GM18873 (cell line): Measurements from ENCODE around the gene THSD8.
"Not testable (repeated sequence)": the region's sequence is repeated elsewhere in the genome, so short reads cannot be mapped to it uniquely, and the experiment has no call there.

Experiments
- ATAC-seq: cut with Tn5 transposase; IDR thresholded peaks from one replicate; pipeline ENCODE4 v1.9.1; 2021; ENCODE audit warnings: mild to moderate bottlenecking, moderate library complexity, moderate number of reproducible peaks; ENCODE audit not compliant: unreplicated experiment, low FRiP score

THSD8 gene

DNA sequence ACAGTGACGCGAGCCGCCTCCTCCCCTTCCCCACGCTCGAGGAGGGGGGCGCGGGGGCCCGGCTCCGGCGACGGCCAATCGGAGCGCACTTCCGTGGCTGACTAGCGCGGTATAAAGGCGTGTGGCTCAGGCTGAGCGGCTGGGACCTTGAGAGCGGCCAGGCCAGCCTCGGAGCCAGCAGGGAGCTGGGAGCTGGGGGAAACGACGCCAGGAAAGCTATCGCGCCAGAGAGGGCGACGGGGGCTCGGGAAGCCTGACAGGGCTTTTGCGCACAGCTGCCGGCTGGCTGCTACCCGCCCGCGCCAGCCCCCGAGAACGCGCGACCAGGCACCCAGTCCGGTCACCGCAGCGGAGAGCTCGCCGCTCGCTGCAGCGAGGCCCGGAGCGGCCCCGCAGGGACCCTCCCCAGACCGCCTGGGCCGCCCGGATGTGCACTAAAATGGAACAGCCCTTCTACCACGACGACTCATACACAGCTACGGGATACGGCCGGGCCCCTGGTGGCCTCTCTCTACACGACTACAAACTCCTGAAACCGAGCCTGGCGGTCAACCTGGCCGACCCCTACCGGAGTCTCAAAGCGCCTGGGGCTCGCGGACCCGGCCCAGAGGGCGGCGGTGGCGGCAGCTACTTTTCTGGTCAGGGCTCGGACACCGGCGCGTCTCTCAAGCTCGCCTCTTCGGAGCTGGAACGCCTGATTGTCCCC, 10.4 kb upstream of the THSD8 start, which contains the start of gene JUNB:
JUNB (plus strand) TSS at position 142 of the 706 bp plus-strand sequence; CDS start at position 428, 286 bp downstream.
- peak; percentile 30 for ATAC-seq

DNA sequence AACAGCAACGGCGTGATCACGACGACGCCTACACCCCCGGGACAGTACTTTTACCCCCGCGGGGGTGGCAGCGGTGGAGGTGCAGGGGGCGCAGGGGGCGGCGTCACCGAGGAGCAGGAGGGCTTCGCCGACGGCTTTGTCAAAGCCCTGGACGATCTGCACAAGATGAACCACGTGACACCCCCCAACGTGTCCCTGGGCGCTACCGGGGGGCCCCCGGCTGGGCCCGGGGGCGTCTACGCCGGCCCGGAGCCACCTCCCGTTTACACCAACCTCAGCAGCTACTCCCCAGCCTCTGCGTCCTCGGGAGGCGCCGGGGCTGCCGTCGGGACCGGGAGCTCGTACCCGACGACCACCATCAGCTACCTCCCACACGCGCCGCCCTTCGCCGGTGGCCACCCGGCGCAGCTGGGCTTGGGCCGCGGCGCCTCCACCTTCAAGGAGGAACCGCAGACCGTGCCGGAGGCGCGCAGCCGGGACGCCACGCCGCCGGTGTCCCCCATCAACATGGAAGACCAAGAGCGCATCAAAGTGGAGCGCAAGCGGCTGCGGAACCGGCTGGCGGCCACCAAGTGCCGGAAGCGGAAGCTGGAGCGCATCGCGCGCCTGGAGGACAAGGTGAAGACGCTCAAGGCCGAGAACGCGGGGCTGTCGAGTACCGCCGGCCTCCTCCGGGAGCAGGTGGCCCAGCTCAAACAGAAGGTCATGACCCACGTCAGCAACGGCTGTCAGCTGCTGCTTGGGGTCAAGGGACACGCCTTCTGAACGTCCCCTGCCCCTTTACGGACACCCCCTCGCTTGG, 9.6 kb upstream of the THSD8 start:
- no peak for ATAC-seq

DNA sequence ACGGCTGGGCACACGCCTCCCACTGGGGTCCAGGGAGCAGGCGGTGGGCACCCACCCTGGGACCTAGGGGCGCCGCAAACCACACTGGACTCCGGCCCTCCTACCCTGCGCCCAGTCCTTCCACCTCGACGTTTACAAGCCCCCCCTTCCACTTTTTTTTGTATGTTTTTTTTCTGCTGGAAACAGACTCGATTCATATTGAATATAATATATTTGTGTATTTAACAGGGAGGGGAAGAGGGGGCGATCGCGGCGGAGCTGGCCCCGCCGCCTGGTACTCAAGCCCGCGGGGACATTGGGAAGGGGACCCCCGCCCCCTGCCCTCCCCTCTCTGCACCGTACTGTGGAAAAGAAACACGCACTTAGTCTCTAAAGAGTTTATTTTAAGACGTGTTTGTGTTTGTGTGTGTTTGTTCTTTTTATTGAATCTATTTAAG, 9.0 kb upstream of the THSD8 start:
- ATAC-seq, result no peak

DNA sequence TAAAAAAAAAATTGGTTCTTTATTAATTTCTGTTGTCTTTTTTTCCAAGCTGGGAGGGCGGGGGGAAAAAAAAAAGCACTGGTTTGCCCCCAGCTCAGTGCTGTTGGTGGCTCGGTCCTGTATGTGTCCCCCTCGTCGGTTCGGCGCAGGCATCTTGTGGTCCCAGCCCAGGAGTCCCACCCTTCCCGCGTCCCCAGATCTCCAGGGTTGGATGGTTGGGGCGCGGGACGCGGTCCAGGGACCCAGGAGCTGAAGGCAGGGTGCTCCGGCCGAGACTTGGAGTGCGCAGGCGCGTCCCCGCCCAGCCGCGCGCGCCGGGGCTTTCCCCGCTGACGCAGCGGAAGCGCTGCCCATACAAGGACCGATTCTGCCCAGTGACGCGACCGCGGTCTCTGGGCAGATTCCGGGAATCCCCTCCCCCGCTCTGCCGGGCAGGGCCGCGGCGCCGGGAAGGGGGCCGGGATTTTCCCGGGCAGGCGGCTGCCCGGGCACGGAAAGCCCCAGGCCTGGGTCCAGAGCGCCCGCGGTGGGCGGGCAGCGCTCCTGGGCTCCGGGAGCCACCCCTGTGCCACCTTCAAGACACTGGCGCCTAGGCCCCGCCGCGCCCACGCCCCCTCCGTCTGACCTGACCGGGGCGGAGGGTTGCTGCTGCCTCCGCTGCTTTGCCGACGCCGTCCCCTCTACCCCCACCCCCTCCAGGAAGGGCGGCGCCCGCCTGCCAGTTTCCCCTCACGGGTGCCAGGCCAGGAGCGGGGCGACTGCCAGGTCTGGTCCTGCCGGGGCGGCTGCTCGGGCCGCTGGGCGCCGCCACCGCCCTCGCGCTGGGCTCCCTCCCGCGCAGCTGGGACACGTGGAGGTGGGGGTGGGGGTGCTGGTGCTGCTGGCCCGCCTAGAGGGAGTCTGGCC, 8.3 kb upstream of the THSD8 start:
- ATAC-seq, result no peak

DNA sequence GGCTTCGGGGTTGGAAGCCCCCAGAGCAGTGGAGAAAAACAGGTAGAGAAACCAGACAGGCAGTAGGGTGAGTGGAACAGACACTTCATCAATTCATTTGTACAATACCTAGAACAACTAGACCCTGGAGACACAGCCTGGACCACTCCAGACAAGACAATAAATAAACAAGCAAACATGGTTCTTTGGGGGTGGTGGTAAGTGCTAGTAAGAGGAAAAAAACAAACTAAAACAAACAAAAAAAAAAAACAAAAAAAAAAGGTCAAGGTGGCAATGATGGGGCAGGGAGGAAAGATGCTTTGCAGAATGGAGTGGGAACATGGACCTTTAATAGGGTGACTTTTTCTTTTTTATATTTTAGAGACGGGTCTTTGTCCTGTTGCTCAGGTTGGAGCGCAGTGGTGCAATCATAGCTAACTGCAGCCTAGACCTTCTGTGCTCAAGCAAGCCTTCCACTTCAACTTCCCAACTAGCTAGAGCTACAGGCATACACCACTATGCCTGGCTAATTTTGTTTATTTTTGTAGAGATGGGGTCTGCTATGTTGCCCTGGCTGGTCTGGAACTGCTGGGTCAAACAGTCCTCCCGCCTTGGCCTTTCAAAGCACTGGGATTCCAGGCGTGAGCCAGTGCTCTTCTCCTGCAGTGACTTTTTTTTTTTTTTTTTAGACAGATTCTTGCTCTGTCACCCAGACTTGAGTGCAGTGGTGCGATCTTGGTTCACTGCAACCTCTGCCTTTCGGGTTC, 7.5 kb upstream of the THSD8 start:
- no peak for ATAC-seq

DNA sequence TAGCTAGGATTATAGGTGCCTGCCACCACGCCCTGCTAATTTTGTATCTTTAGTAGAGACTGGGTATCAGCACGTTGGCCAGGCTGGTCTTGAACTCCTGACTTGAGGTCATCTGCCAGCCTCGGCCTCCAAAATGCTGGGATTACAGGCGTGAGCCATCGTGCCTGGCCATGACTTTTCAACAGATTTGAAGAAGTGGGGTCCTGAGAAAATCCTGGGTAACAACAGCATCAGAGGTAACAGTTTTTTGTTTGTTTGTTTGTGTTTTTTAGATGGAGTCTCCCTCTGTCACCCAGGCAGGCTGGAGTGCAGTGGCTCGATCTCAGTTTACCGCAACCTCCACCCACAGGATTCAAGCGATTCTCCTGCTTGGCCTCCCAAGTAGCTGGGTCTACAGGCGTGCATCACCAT, 6.9 kb upstream of the THSD8 start:
- no peak for ATAC-seq

DNA sequence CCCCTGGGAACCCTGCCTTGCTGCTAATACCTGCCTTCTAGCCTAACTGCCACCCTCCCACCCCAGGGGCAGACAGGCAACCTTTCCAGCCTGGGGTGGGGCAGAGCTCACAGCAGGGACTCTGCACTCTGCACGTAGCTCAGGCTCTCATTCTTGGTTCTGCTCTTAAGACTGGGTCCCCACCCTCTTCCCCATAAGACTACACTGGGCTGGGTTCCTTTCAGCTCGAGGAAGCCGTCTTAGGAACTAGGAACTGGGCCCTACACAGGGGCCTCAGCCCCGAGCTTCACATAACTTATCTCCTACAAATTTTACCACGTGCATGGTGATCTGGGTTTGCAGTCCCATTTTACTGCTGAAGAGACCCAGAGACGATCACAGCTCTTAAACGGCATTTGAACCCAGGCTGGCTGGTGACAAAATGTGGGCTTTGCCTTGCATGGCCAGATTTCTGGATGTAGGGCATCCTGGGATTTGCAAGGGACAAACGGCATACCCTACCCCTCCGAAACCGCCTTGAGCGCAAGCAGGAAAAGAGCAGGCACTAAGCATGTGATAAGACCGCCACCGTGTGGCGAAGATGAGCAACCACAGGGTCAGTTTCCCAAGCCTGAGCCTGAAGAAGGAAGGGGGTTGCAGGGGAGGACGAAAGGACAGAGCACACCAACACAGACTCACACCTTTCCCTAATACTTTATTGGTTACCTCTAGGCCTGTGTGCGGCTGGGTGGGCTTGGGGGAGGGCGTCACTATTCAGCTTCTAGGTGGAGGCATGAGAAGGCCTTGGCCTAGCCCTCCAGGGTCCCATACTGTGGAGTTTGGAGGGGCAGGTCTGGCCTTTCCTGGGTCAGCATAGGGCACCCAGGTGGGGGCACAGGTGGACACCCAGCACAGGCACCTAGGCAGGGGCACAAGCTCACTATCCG, 5.5 kb upstream of the THSD8 start:
- no peak for ATAC-seq

DNA sequence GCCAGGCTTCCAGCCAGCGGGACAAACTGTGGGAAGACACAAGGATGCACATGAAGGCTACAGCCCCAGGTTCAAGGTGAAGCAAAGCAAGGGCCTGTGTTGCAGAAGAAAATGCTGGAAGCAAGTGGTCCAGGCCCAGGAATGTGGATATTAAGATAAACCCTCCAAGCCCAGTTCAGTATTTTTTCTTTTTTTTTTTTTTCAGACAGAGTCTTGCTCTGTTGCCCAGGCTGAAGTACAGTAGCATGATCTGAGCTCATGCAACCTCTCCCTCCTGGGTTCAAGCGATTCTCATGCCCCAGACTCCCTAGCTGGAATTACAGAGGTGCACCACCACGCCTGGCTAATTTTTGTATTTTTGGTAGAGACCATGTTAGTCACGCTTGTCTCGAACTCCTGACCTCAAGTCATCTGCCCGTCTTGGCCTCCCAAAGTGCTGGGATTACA, 4.7 kb upstream of the THSD8 start:
- ATAC-seq, result no peak

DNA sequence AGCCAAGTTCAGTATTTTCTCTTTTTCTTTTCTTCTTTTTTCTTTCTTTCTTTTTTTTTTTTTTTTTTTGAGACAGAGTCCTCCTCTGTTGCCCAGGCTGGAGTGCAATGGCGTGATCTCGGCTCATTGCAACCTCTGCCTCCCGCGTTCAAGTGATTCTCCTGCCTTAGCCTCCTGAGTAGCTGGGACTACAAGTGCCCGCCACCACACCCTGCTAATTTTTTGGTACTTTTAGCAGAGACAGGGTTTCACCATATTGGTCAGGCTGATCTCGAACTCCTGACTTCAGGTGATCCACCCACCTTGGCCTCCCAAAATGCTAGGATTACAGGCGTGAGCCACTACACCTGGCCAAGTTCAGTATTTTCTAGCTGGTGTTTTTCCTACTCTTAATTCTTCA, 4.3 kb upstream of the THSD8 start:
- ATAC-seq, result not testable (repeated sequence)

DNA sequence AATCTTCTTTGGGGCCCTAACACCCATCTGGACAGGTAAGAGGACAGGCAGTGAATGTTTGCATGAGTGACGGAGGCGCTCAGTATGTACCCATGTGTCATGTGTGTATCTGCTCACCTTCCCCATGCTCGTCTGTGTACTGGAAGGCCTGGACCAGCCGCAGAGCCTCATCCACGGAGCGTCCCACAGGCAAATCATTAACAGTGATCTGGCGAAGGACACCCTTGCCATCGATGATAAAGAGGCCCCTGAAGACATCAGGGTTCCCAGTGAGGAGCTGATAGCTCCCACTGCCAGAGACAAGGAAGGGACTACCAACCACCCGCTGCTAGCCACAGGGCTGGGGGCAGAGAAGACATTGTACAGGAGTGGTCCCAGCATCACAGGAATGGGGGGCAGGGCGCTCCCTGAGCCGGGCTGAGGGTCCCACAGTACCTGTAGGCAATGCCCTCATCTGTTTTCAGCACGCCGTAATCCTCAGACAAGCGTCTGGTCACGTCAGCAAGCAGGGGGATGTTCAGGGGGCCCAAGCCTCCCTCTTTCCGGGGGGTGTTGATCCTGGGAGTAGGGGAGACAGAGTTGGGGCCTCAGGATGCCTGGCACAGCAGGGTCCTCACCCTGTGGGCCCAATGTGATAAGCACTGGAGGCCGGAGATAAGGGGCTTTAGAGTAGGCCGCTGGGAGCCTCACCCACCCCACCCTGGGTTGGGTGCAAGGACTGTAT, 2.0 kb upstream of the THSD8 start:
- ATAC-seq, result no peak

DNA sequence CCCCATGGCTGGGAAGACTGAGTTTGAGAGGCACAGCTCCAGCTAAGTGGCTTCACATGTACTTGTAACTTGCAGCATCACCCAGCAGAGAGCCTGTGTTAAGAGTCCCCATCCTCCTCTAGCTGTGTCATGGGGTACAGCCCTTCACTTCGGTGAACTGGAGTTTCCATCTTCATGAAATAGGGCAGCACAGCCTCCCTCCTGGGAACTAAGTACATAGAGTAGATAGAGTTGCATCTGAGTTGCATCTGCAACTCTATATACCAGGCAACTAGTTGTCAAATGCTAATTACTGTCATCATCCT, 1.5 kb upstream of the THSD8 start:
- no peak for ATAC-seq

DNA sequence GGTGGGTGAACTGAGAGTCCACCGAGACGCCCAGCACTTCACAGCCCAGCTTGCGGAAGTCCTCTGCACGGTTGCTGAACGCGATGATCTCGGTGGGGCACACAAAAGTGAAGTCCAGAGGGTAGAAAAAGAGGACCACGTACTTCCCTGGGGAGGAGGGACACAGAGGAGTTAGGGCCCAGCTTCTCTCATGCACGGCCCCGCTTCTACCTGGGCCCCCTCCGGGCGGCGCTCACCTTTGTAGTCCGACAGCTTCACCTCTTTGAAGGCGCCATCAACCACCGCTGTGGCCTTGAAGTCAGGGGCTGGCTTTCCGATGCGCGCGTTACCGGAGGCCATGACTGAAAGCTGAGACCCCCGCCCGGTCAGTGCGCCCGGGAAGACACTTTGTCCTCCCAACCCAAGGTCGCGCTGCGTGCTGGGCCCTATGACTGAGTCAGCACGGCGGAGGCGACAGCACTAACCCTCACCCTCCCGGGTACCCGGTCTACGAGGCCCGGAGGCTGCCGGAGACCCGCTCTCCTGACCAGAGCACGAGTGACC, 875 bp upstream of the THSD8 start:
- no peak for ATAC-seq

DNA sequence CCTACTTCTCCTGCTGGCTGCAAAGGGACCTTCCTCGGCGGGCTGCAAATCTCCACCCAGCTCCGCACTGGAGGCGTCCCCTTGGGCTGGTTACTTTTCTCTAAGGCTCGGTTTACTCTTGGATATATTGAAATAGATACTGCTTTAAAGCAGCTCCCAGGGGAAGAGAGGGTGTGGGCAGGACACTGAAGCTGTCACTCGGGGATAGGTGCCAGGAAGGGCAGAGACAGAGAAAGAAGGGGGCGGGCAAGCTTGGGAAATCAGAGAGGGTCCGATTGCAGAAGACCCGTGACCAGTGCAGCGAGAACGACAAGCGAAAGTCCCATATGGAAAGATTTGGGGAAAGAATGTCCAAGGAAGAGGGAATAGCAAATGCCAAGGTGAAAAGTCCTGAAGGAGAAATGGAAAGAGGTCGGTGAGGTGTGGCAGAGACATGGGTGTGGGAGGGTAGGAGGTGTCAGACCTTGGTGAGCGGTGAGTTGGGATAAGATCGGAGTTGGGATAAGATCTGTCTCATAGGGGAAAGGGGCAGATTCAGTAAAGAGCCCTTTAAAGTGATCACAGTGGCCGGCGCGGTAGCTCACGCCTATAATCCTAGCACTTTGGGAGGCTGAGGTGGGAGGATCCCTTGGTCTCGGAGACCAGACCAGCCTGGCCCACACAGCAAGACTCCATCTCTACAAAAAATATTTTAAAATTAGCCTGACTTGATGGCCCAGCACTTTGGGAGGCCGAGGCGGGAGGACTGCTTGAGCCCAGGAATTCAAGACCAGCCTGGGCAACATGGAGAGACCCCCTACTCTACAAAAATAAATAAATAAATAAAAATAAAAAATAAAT, 618 bp downstream of the THSD8 start:
- no peak for ATAC-seq

DNA sequence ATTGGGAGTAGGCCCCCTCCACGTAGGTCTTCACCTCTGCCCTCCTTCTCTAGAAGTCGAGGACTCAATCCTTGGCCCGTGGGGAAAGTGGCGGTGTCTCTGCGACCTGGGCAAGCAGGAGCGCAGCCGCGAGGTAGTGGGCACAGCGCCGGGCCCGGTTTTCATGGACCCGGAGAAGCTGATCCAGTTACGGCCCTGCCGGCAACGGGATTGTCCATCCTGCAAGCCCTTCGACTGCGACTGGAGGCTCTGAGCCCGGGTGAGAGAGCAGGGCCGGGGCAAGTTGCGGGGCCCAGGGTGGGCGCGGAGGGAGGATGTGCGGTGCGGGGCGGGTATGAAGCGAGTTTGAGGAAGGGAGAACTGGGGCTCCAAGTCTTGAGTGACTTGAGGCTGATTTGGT, 2.2 kb downstream of the THSD8 start:
- no peak for ATAC-seq

DNA sequence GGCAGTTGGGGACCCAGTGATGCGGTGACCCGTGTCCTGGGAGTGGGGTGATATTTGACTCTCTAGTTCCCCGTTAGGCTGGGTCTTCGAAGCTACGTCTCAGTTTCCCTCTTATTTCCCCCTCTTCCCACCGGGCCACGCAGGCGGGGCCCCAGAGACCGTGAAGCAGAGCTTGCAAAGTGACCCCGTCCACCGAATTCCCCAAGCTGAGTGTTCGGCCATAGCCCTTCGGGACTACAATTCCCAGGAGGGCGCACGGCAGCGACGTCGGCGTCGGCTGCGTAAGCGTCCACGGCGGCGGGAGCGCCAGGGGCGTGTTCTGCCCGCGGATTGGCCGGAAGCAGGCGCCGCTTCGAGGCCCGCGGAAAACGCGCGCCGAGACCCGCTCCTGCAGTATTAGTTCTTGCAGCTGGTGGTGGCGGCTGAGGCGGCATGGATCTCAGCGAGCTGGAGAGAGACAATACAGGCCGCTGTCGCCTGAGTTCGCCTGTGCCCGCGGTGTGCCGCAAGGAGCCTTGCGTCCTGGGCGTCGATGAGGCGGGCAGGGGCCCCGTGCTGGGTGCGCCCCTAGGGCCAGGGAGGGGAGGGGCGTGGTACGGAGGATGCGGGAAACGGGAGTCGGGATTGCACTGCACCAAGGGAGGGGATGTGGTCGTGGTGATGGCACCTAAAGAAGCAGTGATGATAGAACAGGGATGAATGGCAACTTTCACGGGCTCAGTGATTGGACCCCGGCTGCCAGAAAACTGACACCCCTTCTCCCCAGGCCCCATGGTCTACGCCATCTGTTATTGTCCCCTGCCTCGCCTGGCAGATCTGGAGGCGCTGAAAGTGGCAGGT, 4.6 kb downstream of the THSD8 start, which contains the start of gene RNASEH2A:
RNASEH2A (plus strand) TSS at position 343 of the 840 bp plus-strand sequence; CDS start at position 433, 90 bp downstream.
- ATAC-seq, result no peak

DNA sequence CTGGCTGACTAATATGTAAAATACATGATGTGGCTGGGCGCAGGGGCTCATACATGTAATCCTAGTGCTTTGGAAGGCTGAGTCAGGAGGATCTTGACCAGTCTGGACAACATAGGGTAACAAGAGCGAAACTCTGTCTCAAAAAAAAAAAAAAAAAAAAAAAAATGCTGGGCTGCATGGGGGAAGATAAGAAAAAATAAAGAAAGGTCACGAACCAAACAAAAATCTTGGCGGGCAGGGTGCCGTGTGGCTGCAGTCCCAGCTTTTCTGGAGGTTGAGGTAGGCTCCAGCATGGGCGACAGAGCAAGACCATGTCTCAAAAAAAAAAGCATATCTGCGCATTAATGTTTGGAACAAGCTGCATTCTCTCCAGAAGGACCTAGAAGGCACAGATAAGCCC, 13.2 kb downstream of the THSD8 start:
- no peak for ATAC-seq
